ENCODE data around the gene CHADL.

CHADL gene

GRCh38 chr22:41249442-41249841, 8.7 kb upstream of the CHADL start:
- Histone ChIP-seq H3K4me3 (ENCODE audit: low read depth, low read length) (no peak overlapping the region), H3K36me3 (ENCODE audit: control insufficient read depth in 2 of 2, insufficient read depth in 1 of 2, low read length in 2 of 2) (peaks cover 48 to 92% of the 10 kb centered on the region in 2 experiments; a peak in 2 of 3 replicates), H3K4me1 (ENCODE audit: control insufficient read depth, insufficient read depth, low read length) (no peaks in the 10 kb centered on the region), H3K9me3 (ENCODE audit: control insufficient read depth, insufficient read depth, low read depth, low read length) (no peaks in the 10 kb centered on the region), H3K27ac (ENCODE audit: extremely low read depth, low read depth, low read length) (peak overlapping the region; percentile 17; the same call in 1 of the 2 replicates)
- no peak for TF ChIP-seq TRIM28 (IDR thresholded peaks at IDR 0.05; ENCODE audit: borderline replicate concordance, low read length)
- no peak for TF ChIP-seq ZNF350 (tag by site-specific recombination; IDR thresholded peaks at IDR 0.05)
- 0 out of 2 replicates have a peak, but pooled peaks have one; percentile 60 for TF ChIP-seq HOXC10 (CRISPR knock-in tag; IDR thresholded peaks at IDR 0.05)
- CTCF ChIA-PET, result no interaction called here
- POLR2A ChIA-PET, result no interaction called here

GRCh38 chr22:41248758-41249157, 8.0 kb upstream of the CHADL start:
- no peaks in the 10 kb centered on the region for H3K9me3 ChIP-seq (ENCODE audit: control insufficient read depth, insufficient read depth, low read depth, low read length)
- no peak overlapping the region for H3K4me3 ChIP-seq (ENCODE audit: low read depth, low read length)
- H3K4me1 ChIP-seq (ENCODE audit: control insufficient read depth, insufficient read depth, low read length), result no peaks in the 10 kb centered on the region
- ChIA-PET POLR2A (no interaction called here), CTCF (interaction anchor here (0.7 kb wide), 1 partner anchor 23 kb away, joined by 5 read pairs; no protein-coding TSS in a partner anchor)
- H3K36me3 ChIP-seq (ENCODE audit: control insufficient read depth in 2 of 2, insufficient read depth in 1 of 2, low read length in 2 of 2), result peaks cover 42 to 85% of the 10 kb centered on the region in 2 experiments; a peak in 2 of 3 replicates
- no peak for TF ChIP-seq ZNF768 (tag by site-specific recombination; IDR thresholded peaks at IDR 0.05)
- TF ChIP-seq BCL11B (tag by site-specific recombination; IDR thresholded peaks at IDR 0.05; ENCODE audit: low read depth), result no peak
- no peak for TF ChIP-seq ZNF292 (tag by site-specific recombination; IDR thresholded peaks at IDR 0.05; ENCODE audit: borderline replicate concordance, low read depth)
- no peak for TF ChIP-seq HOXD13 (CRISPR knock-in tag; IDR thresholded peaks at IDR 0.05; ENCODE audit: borderline replicate concordance)
- no peak for TF ChIP-seq ZNF132 (tag by site-specific recombination; IDR thresholded peaks at IDR 0.05; ENCODE audit: borderline replicate concordance)
- no peak for TF ChIP-seq BCL11A (tag by site-specific recombination; IDR thresholded peaks at IDR 0.05; ENCODE audit: low read depth)
- TF ChIP-seq ZNF350 (tag by site-specific recombination; IDR thresholded peaks at IDR 0.05), result no peak
- TF ChIP-seq ZNF664 (tag by site-specific recombination; IDR thresholded peaks at IDR 0.05), result no peak
- no peak for TF ChIP-seq ZNF585B (tag by site-specific recombination; IDR thresholded peaks at IDR 0.05)
- TF ChIP-seq ZNF776 (tag by site-specific recombination; IDR thresholded peaks at IDR 0.05; ENCODE audit: borderline replicate concordance), result no peak
- no peak for TF ChIP-seq ZBTB48 (tag by site-specific recombination; IDR thresholded peaks at IDR 0.05)
- TF ChIP-seq ZFP69B (tag by site-specific recombination; IDR thresholded peaks at IDR 0.05), result no peak
- no peak for TF ChIP-seq ZNF791 (tag by site-specific recombination; IDR thresholded peaks at IDR 0.05)
- H3K27ac ChIP-seq (ENCODE audit: extremely low read depth, low read depth, low read length), result no peak overlapping the region

- Histone ChIP-seq H3K36me3 (ENCODE audit: control insufficient read depth in 2 of 2, insufficient read depth in 1 of 2, low read length in 2 of 2) (peaks cover 40 to 80% of the 10 kb centered on the region in 2 experiments; a peak in 2 of 3 replicates), H3K27ac (ENCODE audit: extremely low read depth, low read depth, low read length) (no peak overlapping the region), H3K4me3 (ENCODE audit: low read depth, low read length) (no peak overlapping the region), H3K9me3 (ENCODE audit: control insufficient read depth, insufficient read depth, low read depth, low read length) (no peaks in the 10 kb centered on the region), H3K4me1 (ENCODE audit: control insufficient read depth, insufficient read depth, low read length) (no peaks in the 10 kb centered on the region)
- ChIA-PET CTCF (interaction anchor here (0.7 kb wide), 1 partner anchor 24 kb away, joined by 5 read pairs; no protein-coding TSS in a partner anchor), POLR2A (interaction anchor here (0.6 kb wide), 1 partner anchor 117 kb away, joined by 3 read pairs; no protein-coding TSS in a partner anchor)
- peak; percentile 38; the same call in 1 of the 2 replicates for TF ChIP-seq GLIS2 (tag by site-specific recombination; IDR thresholded peaks at IDR 0.05)
- TF ChIP-seq KLF10 (tag by site-specific recombination; IDR thresholded peaks at IDR 0.05), result no peak
Measured at GRCh38 chr22:41248314-41248713, 7.6 kb upstream of the CHADL start.

- TF ChIP-seq ZNF155 (tag by site-specific recombination; IDR thresholded peaks at IDR 0.05) (no peak), ZNF658 (tag by site-specific recombination; IDR thresholded peaks at IDR 0.05) (no peak)
- ChIA-PET CTCF (no interaction called here), POLR2A (interaction anchor here (0.6 kb wide), 1 partner anchor 118 kb away, joined by 3 read pairs; no protein-coding TSS in a partner anchor)
- Histone ChIP-seq H3K4me3 (ENCODE audit: low read depth, low read length) (no peak overlapping the region), H3K9me3 (ENCODE audit: control insufficient read depth, insufficient read depth, low read depth, low read length) (no peaks in the 10 kb centered on the region), H3K27ac (ENCODE audit: extremely low read depth, low read depth, low read length) (no peak overlapping the region), H3K4me1 (ENCODE audit: control insufficient read depth, insufficient read depth, low read length) (no peaks in the 10 kb centered on the region), H3K36me3 (ENCODE audit: control insufficient read depth in 2 of 2, insufficient read depth in 1 of 2, low read length in 2 of 2) (peaks cover 34 to 74% of the 10 kb centered on the region in 2 experiments; a peak in 2 of 3 replicates)
Measured at GRCh38 chr22:41247703-41248102, 7.0 kb upstream of the CHADL start.

Data from HEK293 (cell line).